Gastroesophageal sphincter (tissue), 4 donors: ENCODE results near the gene RABEP1. TPM values are rescaled to one million over a fixed set of nuclear protein-coding genes. Genes with fewer than 3 reads are reported as not detected.
"Not testable (repeated sequence)": the region's sequence is repeated elsewhere in the genome, so short reads cannot be mapped to it uniquely, and the experiment has no call there.

Experiments used
- ATAC-seq: fragments of 150-250 bp; one replicate; pipeline ENCODE4 v1.9.1; 2016; ENCODE audit warnings: mild to moderate bottlenecking, moderate library complexity
- H3K27ac ChIP-seq, 4 donors: fragments of 200-600 bp; sonication (generic) in 3 of 4; 1 replicate in 3 of 4; 2 replicates in 1 of 4; pipeline ENCODE4 v1.5.1; 2016 to 2019
- H3K27me3 ChIP-seq: fragments of 200-600 bp; sonication (generic); one replicate; pipeline ENCODE4 v1.5.1; 2019
- H3K36me3 ChIP-seq, 2 donors: fragments of 200-600 bp; sonication (generic); one replicate each; pipeline ENCODE4 v1.5.1; 2019; ENCODE audit warnings: control low read depth in 1 of 2
- H3K4me1 ChIP-seq, 3 donors: fragments of 200-600 bp; sonication (generic); 1 replicate in 2 of 3; 2 replicates in 1 of 3; pipeline ENCODE4 v1.5.1; 2016 to 2019; ENCODE audit warnings: control low read depth in 2 of 3
- H3K4me3 ChIP-seq, 2 donors: fragments of 200-600 bp; sonication (generic); one replicate each; pipeline ENCODE4 v1.5.1; 2019; ENCODE audit warnings: mild to moderate bottlenecking in 1 of 2, moderate library complexity in 1 of 2
- H3K9me3 ChIP-seq, 3 donors: fragments of 200-600 bp; sonication (generic); one replicate each; pipeline ENCODE4 v1.5.1; 2017 to 2019; ENCODE audit warnings: control low read depth in 2 of 3
- EP300 ChIP-seq: sonication (generic); formaldehyde crosslinking; IDR thresholded peaks from one replicate; pipeline ENCODE4 v1.6.1; 2017; ENCODE audit warnings: antibody characterized with exemption, mild to moderate bottlenecking
- POLR2A ChIP-seq, 2 donors: fragments of 450-650 bp; IDR thresholded peaks; one replicate each; pipeline ENCODE4 v1.6.1; 2017; ENCODE audit warnings: antibody characterized with exemption in 2 of 2, mild to moderate bottlenecking in 2 of 2, moderate library complexity in 1 of 2
- POLR2AphosphoS5 ChIP-seq: sonication (generic); formaldehyde crosslinking; IDR thresholded peaks from one replicate; pipeline ENCODE4 v1.6.1; 2017; ENCODE audit warnings: antibody characterized with exemption
- WGBS, 2 donors: methylation state at CpG; one replicate each; pipeline ENCODE4 v1.1.5; 2018; ENCODE audit warnings: low coverage in 1 of 2; 5-methylcytosine and 5-hydroxymethylcytosine counted together
- total RNA-seq, 4 donors: library from RNA; depleted of rRNA; stranded (reverse); fragments of >200 nt; gene quantifications; one replicate each; pipeline ENCODE4 v1.1.0, GENCODE V29; 2016
- TF ChIP-seq, protein P1 (sequence below), 4 experiments: fragments of 200-600 bp in 2 of 4; fragments of 450-650 bp in 2 of 4; sonication (generic) in 1 of 4; IDR thresholded peaks; one replicate each; pipeline ENCODE4 v1.5.1; 2017 to 2019; ENCODE audit warnings: antibody characterized with exemption in 4 of 4, mild to moderate bottlenecking in 2 of 4, moderate library complexity in 2 of 4

Gene RABEP1
- total RNA-seq, 4 donors from 2014 or later = 47.4 to 63.4 (median 61.3) TPM

DNA sequence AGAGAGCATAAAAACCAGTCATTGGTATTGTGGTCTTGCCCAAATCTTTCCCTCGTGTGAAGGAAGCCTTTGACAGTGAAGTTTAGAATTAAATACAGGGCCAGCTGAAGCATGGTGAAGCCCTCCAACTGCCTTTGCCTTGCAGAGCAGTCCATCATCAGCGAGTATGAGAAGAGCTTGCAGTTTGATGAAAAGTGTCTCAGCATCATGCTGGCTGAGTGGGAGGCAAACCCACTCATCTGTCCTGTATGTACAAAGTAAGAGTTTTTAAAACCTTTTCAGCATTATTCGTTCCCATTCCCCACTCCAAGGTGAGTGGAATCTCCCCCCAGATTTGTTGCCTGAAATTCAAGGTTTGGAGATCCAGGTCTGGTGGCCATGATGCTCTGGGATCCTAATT lies 143.7 kb downstream of the RABEP1 start:
- Histone ChIP-seq H3K36me3 (peaks cover 0 to 96% of the 10 kb centered on the region in 2 donors), H3K27ac (no peak overlapping the region), H3K4me1 (peaks cover 0 to 24% (median 5%) of the 10 kb centered on the region in 3 donors), H3K9me3 (no peaks in the 10 kb centered on the region), H3K27me3 (no peaks in the 10 kb centered on the region), H3K4me3 (no peak overlapping the region)
- ATAC-seq = no peak
- 74 to 82% methylated on average over 3 of the region's 3 CpGs for WGBS, 2 donors
- TF ChIP-seq, protein P1, sequence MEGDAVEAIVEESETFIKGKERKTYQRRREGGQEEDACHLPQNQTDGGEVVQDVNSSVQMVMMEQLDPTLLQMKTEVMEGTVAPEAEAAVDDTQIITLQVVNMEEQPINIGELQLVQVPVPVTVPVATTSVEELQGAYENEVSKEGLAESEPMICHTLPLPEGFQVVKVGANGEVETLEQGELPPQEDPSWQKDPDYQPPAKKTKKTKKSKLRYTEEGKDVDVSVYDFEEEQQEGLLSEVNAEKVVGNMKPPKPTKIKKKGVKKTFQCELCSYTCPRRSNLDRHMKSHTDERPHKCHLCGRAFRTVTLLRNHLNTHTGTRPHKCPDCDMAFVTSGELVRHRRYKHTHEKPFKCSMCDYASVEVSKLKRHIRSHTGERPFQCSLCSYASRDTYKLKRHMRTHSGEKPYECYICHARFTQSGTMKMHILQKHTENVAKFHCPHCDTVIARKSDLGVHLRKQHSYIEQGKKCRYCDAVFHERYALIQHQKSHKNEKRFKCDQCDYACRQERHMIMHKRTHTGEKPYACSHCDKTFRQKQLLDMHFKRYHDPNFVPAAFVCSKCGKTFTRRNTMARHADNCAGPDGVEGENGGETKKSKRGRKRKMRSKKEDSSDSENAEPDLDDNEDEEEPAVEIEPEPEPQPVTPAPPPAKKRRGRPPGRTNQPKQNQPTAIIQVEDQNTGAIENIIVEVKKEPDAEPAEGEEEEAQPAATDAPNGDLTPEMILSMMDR (IDR thresholded peaks at IDR 0.05) = no peak
- TF ChIP-seq POLR2AphosphoS5 (no peak), POLR2A (IDR thresholded peaks at IDR 0.05) (no peak), EP300 (no peak)

DNA sequence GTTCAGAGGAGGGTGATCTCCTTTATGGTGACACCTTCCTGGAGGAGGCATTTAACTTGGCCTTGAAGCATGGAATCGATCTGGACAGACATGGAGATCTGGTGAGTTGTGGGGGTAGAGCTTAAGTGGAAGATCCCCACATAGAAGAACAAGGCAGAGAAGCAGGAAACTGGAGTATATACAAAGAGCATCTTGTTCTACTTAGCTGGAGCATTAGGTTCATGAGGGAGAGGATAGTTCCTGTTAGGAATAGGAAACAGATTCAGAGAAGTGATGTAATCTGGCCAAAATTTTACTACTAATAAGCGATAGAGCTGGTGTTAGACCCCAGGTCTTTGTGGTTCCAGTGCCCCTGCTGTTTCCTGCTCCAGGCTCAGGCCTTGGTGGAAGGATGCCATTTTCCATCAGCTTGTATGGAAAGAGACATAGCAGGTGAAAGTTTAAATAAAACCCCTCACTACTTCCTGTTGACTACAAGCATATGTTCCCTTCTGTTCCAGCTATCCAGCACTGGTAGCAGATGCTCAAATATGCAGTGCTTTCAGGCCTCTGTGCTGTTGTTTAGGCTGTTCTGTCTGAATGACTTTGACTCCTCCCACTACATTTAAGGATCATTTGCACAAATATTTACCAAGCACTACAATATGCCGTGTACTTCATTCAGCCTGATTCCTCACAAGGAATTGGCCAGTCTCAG lies 147.3 kb downstream of the RABEP1 start:
- H3K27ac ChIP-seq = no peak overlapping the region
- ATAC-seq = no peak
- 77 to 80% methylated on average over 2 to 3 of the region's 3 CpGs for WGBS, 2 donors
- no peak overlapping the region for H3K4me3 ChIP-seq
- no peaks in the 10 kb centered on the region for H3K4me1 ChIP-seq
- H3K36me3 ChIP-seq = peaks cover 0 to 100% of the 10 kb centered on the region in 2 donors
- H3K27me3 ChIP-seq = no peaks in the 10 kb centered on the region
- TF ChIP-seq POLR2A (IDR thresholded peaks at IDR 0.05) (no peak), EP300 (no peak), POLR2AphosphoS5 (no peak)
- TF ChIP-seq, protein P1 (IDR thresholded peaks at IDR 0.05) = no peak
- H3K9me3 ChIP-seq = no peaks in the 10 kb centered on the region

DNA sequence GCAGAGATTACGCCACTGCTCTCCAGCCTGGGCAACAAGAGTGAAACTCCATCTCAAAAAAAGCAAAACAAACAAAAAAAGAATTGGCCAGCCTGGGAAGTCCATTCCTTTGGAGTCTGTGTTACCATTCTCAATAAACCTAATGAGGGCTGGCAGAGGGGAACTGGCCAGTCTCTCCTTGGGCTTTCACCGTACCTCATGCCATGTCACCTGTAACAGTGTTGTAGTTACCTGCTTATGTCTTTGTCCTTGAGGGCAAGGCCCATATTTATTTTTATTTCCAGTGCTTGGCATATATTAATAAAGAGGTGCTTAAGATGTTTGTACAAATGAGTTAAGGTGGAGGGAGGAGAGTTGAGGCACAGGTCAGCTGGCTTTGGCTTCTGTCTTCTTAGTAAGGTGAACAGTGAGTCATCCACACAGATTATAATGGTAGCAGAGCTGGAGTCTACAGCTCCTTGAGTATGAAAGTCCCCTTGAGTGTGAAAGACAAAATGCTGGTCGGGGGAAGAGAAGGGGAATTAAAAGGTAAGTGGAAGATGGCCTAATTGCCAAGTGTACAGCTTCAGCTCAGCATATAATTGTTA lies 148.4 kb downstream of the RABEP1 start:
- Histone ChIP-seq H3K9me3 (no peaks in the 10 kb centered on the region), H3K27ac (no peak overlapping the region), H3K4me1 (peaks cover 0 to 5% (median 0%) of the 10 kb centered on the region in 3 donors), H3K4me3 (no peak overlapping the region), H3K27me3 (no peaks in the 10 kb centered on the region), H3K36me3 (peaks cover 0 to 100% of the 10 kb centered on the region in 2 donors)
- no peak for ATAC-seq
- TF ChIP-seq POLR2AphosphoS5 = no peak
- TF ChIP-seq EP300 = no peak
- no peak for TF ChIP-seq POLR2A (IDR thresholded peaks at IDR 0.05)
- TF ChIP-seq, protein P1 (IDR thresholded peaks at IDR 0.05) = no peak
- 85 to 100% methylated on average over 3 of the region's 3 CpGs for WGBS, 2 donors

DNA sequence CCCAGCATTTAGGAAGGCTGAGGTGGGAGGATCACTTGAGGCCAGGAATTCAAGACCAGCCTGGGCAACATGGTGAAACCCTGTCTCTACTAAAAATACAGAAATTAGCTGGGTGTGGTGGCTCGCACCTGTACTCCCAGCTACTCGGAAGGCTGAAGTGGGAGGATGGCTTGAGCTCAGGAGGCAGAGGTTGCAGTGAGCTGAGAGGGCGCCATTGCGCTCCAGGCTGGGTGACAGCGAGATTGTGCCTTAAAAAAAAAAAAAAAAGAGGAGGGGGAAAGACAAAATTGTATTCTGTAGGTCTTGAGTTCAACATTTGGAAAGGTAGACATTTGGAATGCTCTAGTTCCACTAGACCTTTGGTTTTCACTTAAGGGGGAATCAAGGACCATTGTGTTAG lies 149.2 kb downstream of the RABEP1 start:
- H3K27ac ChIP-seq, H3K4me1 ChIP-seq, H3K4me3 ChIP-seq, H3K27me3 ChIP-seq, ATAC-seq, H3K9me3 ChIP-seq: not testable (repeated sequence)
- H3K36me3 ChIP-seq = peaks cover 0 to 100% of the 10 kb centered on the region in 2 donors
- 60 to 80% methylated on average over 1 of the region's 5 CpGs for WGBS, 2 donors

DNA sequence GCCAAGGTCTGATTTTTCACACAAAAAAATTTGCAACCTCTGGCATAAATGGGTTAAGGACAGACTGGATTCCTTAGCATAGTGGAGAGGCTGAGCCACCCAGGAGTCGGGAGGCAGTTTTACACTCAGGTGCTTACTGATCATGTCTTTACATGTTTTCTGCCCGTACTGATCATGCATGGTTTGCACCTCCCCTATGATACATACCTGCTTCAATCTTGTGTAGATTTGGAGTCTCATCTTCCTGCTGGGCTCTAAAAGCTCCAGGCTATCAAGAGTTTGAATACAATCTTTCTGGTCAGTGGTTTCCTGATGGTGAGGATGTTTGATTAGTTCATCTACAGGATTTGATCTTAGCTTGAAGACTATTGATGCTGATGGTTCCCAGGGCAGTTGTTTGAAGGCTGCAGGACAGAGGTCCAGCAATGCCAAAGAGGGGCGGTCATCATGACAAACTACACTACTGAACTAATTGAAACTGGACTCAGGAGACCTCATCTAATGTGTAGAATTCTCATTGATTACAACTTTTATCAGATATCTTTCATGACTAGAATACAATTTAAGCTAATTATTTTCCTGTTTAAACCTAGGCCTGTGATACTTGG lies 150.0 kb downstream of the RABEP1 start:
- 71 to 90% methylated on average over 2 to 3 of the region's 3 CpGs for WGBS, 2 donors
- TF ChIP-seq, protein P1 (IDR thresholded peaks at IDR 0.05) = no peak
- TF ChIP-seq POLR2AphosphoS5 = no peak
- TF ChIP-seq EP300 = no peak
- no peak for TF ChIP-seq POLR2A (IDR thresholded peaks at IDR 0.05)
- no peak for ATAC-seq
- Histone ChIP-seq H3K27me3 (no peaks in the 10 kb centered on the region), H3K27ac (no peak overlapping the region), H3K4me3 (no peak overlapping the region), H3K36me3 (peaks cover 0 to 100% of the 10 kb centered on the region in 2 donors), H3K9me3 (no peaks in the 10 kb centered on the region), H3K4me1 (peaks cover 0 to 16% (median 0%) of the 10 kb centered on the region in 3 donors)
